Stimulated activated CD4-positive, alpha-beta T cell treated with anti-CD3 and anti-CD28 coated beads, TNF-alpha, amount 100 ng/mL, for 4 hours (primary cell): ENCODE data around the gene ZNF490.
"Not testable (repeated sequence)": the region's sequence is repeated elsewhere in the genome, so short reads cannot be mapped to it uniquely, and the experiment has no call there.

ENCODE experiments used
- DNase-seq, 3 experiments: peaks; one replicate each; pipeline ENCODE4 v3.0.0-alpha.2; 2020; ENCODE audit warnings: low read depth in 3 of 3

The ZNF490 gene

GRCh38 chr19:12621253-12622024 is 10.8 kb upstream of the ZNF490 start:
- DNase-seq, result not testable (repeated sequence)

GRCh38 chr19:12617646-12618045 is 7.0 kb upstream of the ZNF490 start:
- DNase-seq, result no peak

DNA sequence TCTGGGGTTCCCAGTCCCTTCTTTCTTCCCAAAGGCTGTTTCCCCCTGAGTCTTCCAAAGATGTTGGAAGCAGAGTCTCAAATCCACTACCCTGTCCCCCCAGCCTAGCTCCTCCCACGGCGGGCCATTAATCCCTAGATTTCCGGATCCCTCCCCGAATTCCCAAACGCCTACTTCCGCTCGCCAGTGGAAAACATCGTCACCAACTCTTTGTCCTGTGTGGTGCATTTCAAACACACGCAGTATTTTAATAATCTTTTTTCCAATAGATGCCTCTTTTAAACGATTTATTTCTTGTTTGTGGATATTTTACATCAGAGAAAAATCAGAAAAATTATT is 717 bp upstream of the ZNF490 start:
- DNase-seq, result no peak

DNA sequence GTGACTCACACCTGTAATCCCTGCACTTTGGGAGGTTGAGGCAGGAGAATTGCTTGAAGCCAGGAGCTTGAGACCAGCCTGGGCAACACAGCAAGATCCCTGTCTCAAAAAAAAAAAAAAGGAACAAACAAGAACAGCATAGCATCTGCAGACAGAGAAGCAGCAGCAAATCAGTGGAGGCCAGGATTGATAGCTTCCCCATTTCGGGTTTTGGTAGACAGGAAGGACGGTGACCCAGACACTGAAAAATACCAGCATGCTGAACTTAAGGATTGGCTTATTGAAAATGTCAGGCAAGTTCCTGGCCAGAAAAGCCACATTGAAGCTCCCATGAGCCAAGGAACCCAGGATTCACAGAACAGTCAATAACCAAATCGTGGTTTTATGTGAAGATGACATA is 3.0 kb downstream of the ZNF490 start:
- DNase-seq, result no peak

DNA sequence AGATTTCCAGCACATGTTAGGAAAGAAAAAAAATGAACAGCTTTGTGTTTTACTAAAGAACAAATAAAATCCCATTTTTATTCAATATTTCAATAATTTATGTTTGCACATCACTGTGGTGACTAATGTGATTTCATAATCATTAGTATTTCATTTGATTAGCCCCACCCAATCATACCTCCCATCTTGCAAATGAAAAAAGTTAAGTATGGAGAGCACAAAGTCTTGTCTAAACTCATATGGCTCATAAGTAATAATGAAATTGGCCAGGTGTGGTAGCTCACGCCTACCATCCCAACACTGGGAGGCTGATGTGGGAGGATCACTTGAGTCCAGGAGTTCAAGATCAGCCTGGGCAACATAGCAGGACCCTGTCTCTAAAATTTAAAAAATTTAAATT is 3.8 kb downstream of the ZNF490 start:
- no peak for DNase-seq

DNA sequence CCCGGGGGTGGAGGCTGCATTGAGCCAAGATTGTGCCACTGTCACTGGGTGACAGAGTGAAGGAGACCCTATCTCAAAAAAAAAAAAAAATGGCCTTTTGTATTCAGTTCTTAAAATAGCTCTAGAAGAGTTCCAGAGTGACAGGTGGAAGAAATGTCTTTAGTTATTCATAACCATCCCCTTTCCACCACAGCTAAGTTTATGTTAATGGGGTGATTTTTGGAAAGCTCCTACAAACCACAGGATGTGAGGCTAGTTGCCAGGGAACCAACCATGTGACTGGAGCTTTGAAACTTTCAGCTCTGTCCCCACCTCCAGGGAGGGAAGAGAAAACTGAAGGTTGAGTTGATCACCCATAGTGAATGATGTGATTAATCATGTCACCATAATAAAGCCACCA is 6.9 kb downstream of the ZNF490 start:
- peak in 1 of 3 experiments; percentile 21 for DNase-seq

- DNase-seq, result no peak
These were observed 13.0 kb downstream of the ZNF490 start for GRCh38 chr19:12597594-12597993.

DNA sequence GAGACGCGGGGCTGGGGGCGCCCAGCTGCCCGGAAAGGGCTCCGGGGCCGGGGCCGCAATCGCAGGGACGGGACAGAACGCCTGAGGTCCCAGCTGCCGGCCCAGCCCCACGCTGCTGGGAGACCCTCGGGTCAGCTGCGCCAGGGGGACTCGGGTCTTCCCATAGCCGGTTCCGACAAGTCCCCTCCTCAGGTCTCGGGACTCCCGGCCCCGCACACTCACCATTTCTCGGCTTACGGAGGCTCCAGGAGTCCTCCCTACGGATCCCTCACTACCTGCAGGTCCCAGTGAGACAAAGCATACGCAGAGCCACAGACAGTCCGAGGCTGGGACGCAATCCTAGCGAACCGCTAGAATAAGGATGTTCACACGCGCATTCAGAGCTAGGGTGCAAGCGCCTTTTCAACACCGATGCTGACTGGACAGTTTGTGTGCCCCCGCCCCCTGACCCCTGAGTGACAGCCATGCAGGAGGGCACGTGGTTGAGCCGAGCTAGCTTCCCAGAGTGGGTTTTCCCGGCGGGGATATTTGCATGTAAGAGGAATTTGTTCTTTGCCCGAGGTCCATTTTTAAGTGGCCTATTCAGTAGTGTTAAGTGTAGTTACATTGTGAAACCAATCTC is 13.6 kb downstream of the ZNF490 start:
- no peak for DNase-seq

DNA sequence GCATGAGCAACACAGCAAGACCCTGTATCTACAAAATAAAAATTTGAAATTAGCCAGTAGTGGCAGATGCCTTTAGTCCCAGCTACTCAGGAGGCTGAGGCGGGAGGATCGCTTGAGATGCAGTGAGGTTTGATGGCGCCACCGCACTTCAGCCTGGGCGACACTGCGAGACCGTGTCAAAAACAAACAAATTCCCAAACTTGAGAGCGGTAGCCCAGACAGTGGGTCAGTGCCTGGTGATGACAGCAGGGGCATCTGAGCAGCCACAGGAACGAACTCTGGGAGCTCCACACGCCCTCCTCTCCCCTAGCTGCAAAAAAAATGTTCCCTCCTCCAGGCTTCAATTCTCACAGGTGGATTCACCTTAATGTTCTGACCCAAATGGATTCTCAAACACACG is 14.1 kb downstream of the ZNF490 start:
- no peak for DNase-seq

DNA sequence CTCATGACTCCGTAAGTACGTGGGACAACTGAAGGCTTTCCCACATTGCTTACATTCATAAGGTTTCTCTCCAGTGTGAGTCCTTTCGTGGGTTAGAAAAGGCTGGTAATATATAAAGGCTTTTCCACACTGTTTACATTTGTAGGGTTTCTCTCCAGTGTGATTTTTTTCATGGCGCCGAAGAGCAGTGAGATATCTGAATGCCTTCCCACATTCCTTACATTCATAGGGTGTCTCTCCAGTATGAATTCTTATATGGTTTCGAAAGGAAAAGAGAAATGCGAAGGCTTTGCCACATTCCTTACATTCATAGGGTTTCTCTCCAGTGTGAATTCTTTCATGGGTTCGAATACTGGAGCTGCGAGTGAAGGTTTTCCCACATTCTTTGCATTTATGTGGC is 29.5 kb downstream of the ZNF490 start:
- no peak for DNase-seq

DNA sequence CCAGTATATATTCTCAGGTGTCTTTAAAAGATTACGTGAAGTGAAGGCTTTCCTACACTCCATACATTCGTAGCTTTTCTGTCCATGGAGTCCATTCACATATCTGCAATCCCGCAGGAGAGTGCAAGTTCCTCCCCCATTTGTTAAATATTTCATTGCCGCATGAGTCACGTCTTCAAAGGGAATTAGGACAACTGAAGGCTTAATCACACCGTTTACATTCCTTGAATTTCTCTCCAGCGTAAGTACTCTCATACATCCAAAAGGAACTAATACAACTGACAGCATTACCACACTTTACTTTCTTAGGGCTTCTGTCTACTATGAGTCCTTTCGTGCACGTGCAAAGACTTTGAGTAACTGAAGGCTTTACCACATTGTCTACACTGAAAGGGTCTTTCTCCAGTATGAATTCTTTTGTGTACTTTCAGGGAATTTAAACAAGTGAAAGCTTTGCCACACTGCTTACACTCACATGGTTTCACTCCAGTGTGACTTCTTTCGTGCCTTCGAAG is 30.4 kb downstream of the ZNF490 start:
- DNase-seq, result no peak

DNA sequence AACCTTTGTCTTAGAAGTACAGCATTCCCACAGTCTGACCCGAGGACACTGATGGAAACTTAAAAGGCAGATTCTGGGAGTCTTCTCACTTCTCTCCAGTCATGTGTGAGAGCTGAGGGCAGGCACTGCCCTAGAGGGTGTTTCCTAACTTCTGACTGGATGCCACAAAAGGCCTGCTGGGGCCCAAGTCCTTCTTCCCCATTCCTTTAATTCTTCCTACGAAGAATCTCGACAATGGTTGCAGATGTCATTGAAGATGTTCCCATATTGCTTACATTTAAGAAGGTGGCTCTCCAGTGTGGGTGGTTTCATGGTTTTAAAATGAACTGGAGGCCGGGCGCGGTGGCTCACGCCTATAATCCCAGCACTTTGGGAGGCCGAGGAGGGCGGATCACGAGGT is 32.0 kb downstream of the ZNF490 start:
- no peak for DNase-seq

- DNase-seq, result no peak
These were observed 36.6 kb downstream of the ZNF490 start for GRCh38 chr19:12574036-12574435.

GRCh38 chr19:12567951-12568350 is 42.7 kb downstream of the ZNF490 start:
- no peak for DNase-seq

GRCh38 chr19:12566380-12566779 is 44.2 kb downstream of the ZNF490 start:
- not testable (repeated sequence) for DNase-seq

- peak; percentile 82 to 95 (median 85) for DNase-seq
These were observed 46.5 kb downstream of the ZNF490 start for GRCh38 chr19:12564016-12564664.

GRCh38 chr19:12555456-12555930 is 55.1 kb downstream of the ZNF490 start:
- DNase-seq, result no peak

DNA sequence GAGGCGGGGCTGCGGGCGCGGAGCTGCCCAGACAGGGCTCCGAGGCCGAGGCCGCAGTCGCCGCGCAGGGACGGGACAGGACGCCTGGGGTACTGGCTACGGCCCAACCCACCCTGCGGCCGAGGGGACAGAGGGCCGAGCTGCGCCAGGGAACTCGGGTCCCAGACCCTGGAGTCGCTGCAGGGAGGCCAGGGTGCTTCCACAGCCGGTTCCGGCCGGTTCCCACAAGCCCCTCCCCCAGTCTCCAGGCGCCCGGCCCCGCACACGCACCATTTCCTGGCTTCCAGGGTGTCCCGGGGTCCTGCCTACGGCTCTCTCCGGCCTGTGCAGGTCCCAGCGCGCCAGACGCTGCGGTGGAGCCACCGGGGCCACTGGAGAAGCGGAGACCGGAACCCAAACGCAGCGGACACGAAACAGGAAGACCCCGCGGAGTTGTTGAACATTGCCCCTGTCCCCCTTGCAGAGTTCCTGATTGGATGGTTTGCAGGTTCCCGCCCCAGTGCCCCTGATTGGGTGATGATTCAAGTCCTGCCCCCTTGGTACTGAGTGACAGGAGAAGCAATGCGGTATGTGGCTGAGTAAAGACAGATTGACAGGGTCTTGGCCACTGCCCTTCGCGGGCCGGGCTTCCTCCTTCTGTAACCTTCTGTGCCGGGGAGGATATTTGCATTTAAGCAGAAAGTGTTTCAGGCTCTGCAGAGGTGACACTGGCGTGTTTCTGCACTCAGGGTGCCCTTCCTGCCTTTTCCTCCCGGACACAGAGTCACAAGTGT is 59.4 kb downstream of the ZNF490 start, which contains the start of gene ZNF564:
Gene ZNF564, minus strand, starts transcription at position 423 of the 773 bp plus-strand sequence. Its CDS starts 150 bp downstream, at position 273.
- DNase-seq, result peak; percentile 74 to 84 (median 82)

DNA sequence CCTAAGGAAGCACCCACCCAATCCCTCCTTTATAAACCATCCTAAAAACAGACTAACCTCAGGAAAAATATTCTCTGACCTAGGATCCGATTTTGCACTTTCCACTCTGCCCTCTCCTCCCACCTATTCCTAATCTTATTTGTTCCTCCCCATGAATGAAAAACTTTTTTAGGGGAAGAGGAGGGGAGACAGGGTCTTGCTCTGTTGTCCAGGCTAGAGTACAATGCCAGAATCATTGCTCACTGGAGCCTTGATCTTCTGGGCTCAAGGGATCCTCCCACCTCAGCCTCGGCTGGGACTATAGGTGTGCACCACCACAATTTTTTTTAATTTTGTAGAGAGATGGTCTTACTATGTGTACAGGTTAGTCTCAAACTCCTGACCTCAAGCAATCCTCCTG is 63.7 kb downstream of the ZNF490 start:
- no peak for DNase-seq

DNA sequence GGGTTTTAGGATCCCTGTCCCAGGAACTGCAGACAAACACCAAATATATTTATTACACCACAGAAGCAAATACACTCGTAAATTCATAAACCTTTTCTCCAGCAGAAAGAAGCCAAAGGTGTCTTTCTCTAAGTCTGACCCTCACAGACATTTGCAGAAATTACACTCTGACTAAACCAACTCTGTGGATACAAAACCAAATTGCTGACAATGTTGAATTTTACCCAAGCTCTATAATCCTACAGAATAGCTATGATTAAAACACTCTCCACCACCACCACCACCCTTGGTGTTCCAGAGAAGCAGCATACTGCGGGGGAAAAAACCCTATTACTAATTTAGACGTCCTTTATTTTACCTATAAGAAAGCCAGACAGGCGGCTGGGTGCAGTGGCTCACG is 64.5 kb downstream of the ZNF490 start:
- DNase-seq, result no peak

GRCh38 chr19:12545267-12545666 is 65.3 kb downstream of the ZNF490 start:
- no peak for DNase-seq

GRCh38 chr19:12544401-12544876 is 66.2 kb downstream of the ZNF490 start:
- no peak for DNase-seq
